ENCODE data around the gene TTL.
"Not testable (repeated sequence)": the region's sequence is repeated elsewhere in the genome, so short reads cannot be mapped to it uniquely, and the experiment has no call there.

TTL gene

DNA sequence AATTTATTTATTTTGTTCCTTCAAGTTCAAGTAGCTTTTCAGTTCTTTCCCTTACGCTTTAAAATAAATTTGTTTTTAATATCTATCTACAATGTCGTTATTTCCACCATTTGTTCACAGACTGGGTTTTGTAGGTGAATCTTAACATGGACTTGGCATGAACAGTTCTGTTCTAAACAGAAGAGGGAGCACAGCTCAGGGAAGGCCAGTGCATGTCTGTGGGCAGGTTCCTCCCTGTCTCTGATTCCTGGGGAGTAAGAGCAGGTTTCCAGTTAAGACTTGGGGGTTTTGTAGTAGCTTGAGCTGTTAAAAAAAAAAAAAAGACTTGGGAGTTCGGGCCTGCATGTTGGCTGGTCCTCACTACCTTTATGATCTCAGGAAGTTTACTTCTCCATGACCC lies 11.1 kb downstream of the TTL start:
- Histone ChIP-seq H3K4me3 (ENCODE audit: low read depth, low read length) (no peak overlapping the region), H3K36me3 (ENCODE audit: insufficient read depth, low read length) (peaks cover 10% of the 10 kb centered on the region; the same call in 1 of the 2 replicates), H2AFZ (ENCODE audit: low read length, unreplicated experiment) (no peak overlapping the region), H3K4me1 (ENCODE audit: control insufficient read depth, insufficient read depth, low read length, unreplicated experiment) (peaks cover 20% of the 10 kb centered on the region), H3K79me2 (ENCODE audit: control insufficient read depth, insufficient read depth, low read length, unreplicated experiment) (peaks cover 23% of the 10 kb centered on the region), H3K27me3 (ENCODE audit: insufficient read depth, low read length) (no peaks in the 10 kb centered on the region), H3K27ac (ENCODE audit: low read depth, low read length) (no peak overlapping the region)

DNA sequence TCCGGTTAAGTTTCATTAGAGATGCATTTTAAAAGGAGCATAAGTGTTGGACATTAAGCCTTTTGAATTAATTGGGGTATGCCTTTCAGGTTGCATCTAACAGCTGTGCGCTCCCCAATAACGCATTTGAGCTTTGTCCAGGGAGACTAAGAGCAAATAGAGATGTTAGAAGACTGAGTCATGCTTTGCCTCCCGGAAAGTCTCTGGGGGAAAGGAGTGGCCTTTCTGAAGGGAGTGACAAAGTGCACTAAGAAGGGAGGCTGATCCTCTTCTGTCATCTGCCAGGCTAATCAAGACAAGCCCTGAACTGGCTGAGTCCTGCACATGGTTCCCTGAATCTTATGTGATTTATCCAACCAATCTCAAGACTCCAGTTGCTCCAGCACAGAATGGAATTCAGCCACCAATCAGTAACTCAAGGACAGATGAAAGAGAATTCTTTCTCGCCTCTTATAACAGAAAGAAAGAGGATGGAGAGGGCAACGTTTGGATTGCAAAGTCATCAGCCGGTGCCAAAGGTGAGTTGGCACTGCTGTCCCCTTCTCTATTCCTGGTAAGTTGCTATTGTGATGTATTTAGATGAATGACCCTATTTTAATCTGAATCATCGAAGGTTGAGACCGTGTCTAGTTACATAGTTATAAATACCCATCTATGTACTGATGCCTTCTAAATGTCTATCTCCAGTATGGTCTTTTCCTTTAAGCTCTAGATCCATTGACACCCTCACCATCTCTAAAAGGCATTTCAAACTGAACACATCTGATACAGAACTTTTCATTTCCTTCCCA lies 12.1 kb downstream of the TTL start:
- peaks cover 19% of the 10 kb centered on the region for H3K79me2 ChIP-seq (ENCODE audit: control insufficient read depth, insufficient read depth, low read length, unreplicated experiment)
- no peak overlapping the region for H2AFZ ChIP-seq (ENCODE audit: low read length, unreplicated experiment)
- no peaks in the 10 kb centered on the region for H3K27me3 ChIP-seq (ENCODE audit: insufficient read depth, low read length)
- peaks cover 10% of the 10 kb centered on the region; the same call in 1 of the 2 replicates for H3K36me3 ChIP-seq (ENCODE audit: insufficient read depth, low read length)
- no peak overlapping the region for H3K27ac ChIP-seq (ENCODE audit: low read depth, low read length)
- no peak overlapping the region for H3K4me3 ChIP-seq (ENCODE audit: low read depth, low read length)
- peaks cover 20% of the 10 kb centered on the region for H3K4me1 ChIP-seq (ENCODE audit: control insufficient read depth, insufficient read depth, low read length, unreplicated experiment)

DNA sequence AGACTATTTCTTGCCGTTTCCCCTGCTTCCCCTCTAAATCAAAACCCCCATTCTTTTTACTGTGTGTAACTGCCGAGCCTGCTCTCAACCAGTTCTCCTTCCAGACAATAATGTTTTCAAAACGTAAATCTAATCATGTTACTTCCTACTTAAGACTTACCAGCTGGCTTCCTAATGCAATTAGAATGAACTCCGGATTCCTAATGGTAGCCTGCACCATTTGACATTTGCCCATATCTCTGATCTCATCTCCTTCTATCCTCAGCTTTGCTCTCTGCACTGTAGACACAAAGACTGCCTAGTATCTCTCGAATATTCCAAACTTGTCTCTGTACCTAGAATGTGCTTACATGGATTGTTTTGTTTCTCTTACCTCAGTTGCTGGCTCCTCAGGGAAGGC lies 12.9 kb downstream of the TTL start:
- H3K27ac ChIP-seq (ENCODE audit: low read depth, low read length), result no peak overlapping the region
- no peaks in the 10 kb centered on the region for H3K27me3 ChIP-seq (ENCODE audit: insufficient read depth, low read length)

DNA sequence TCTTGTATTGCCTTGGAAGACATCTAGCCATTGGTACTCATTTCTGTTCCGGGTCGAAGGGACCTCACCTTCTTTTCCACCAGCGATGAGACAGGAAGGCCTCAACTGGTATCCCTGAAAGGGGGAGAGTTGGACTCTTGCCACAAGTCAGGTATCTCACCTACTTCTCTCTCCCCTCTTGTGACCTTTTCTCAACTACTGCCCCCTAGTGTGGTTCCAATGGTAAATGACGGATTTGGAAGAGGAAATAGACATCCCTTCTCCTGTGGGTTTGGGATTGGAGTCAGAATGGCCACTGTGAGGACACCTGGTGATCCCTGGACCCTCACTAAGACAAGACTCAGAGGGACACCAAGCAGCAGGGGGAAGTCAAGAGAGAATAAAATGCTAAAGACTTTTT lies 13.9 kb downstream of the TTL start:
- not testable (repeated sequence) for H3K27ac ChIP-seq (ENCODE audit: low read depth, low read length); H2AFZ ChIP-seq (ENCODE audit: low read length, unreplicated experiment); H3K27me3 ChIP-seq (ENCODE audit: insufficient read depth, low read length); H3K4me3 ChIP-seq (ENCODE audit: low read depth, low read length)
- peaks cover 16% of the 10 kb centered on the region for H3K79me2 ChIP-seq (ENCODE audit: control insufficient read depth, insufficient read depth, low read length, unreplicated experiment)
- H3K36me3 ChIP-seq (ENCODE audit: insufficient read depth, low read length), result peaks cover 10% of the 10 kb centered on the region; the same call in 1 of the 2 replicates
- peaks cover 20% of the 10 kb centered on the region for H3K4me1 ChIP-seq (ENCODE audit: control insufficient read depth, insufficient read depth, low read length, unreplicated experiment)

More for the DNA sequence above, 12.9 kb downstream of the TTL start:
- peaks cover 10% of the 10 kb centered on the region; the same call in 1 of the 2 replicates for H3K36me3 ChIP-seq (ENCODE audit: insufficient read depth, low read length)
- H3K4me1 ChIP-seq (ENCODE audit: control insufficient read depth, insufficient read depth, low read length, unreplicated experiment), result peaks cover 20% of the 10 kb centered on the region
- peaks cover 19% of the 10 kb centered on the region for H3K79me2 ChIP-seq (ENCODE audit: control insufficient read depth, insufficient read depth, low read length, unreplicated experiment)
- H3K4me3 ChIP-seq (ENCODE audit: low read depth, low read length), result no peak overlapping the region
- no peak overlapping the region for H2AFZ ChIP-seq (ENCODE audit: low read length, unreplicated experiment)

DNA sequence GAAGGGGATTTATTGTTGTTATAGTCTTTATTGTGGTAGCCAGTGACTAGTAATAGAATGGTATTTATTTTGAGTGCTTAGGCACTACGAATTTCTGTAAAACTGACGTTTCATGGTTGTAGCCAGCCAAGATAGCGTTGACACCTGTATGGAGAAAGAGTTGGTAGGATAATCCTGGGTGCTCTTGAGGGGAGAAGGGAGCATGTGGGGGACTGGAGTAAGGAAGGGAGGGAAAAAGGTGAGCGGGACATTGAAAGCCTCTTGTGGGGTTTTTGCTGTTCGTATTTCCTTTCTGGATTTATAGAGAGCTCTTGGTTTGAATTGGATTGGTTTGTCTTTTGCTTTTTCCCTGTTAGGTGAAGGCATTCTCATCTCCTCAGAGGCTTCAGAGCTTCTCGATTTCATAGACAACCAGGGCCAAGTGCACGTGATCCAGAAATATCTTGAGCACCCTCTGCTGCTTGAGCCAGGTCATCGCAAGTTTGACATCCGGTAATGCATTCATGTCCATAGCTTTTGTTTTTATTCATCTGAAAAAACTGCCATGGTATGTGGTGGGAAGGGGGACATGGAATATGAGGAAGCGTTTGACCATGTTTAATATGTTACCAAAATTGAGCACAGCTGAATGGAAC lies 19.0 kb downstream of the TTL start:
- not testable (repeated sequence) for H2AFZ ChIP-seq (ENCODE audit: low read length, unreplicated experiment); H3K4me3 ChIP-seq (ENCODE audit: low read depth, low read length); H3K27me3 ChIP-seq (ENCODE audit: insufficient read depth, low read length); H3K4me1 ChIP-seq (ENCODE audit: control insufficient read depth, insufficient read depth, low read length, unreplicated experiment); H3K27ac ChIP-seq (ENCODE audit: low read depth, low read length); H3K79me2 ChIP-seq (ENCODE audit: control insufficient read depth, insufficient read depth, low read length, unreplicated experiment)
- H3K36me3 ChIP-seq (ENCODE audit: insufficient read depth, low read length), result peaks cover 12% of the 10 kb centered on the region

DNA sequence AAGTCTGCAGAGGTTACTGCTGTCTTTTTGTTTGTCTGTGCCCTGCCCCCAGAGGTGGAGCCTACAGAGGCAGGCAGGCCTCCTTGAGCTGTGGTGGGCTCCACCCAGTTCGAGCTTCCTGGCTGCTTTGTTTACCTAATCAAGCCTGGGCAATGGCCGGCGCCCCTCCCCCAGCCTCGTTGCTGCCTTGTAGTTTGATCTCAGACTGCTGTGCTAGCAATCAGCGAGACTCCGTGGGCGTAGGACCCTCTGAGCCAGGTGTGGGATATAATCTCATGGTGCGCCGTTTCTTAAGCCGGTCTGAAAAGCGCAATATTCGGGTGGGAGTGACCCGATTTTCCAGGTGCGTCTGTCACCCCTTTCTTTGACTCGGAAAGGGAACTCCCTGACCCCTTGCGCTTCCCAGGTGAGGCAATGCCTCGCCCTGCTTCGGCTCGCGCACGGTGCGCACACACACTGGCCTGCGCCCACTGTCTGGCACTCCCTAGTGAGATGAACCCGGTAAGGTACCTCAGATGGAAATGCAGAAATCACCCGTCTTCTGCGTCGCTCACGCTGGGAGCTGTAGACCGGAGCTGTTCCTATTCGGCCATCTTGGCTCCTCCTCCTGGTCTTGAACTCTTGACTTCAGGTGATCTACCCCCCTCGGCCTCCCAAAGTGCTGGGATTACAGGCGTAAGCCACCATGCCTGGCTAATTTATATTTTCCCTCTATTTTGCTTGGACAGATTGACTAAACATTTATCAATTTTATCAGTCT lies 27.5 kb downstream of the TTL start:
- H3K27ac ChIP-seq (ENCODE audit: low read depth, low read length); H3K79me2 ChIP-seq (ENCODE audit: control insufficient read depth, insufficient read depth, low read length, unreplicated experiment); H2AFZ ChIP-seq (ENCODE audit: low read length, unreplicated experiment); H3K36me3 ChIP-seq (ENCODE audit: insufficient read depth, low read length); H3K27me3 ChIP-seq (ENCODE audit: insufficient read depth, low read length); H3K4me1 ChIP-seq (ENCODE audit: control insufficient read depth, insufficient read depth, low read length, unreplicated experiment); H3K4me3 ChIP-seq (ENCODE audit: low read depth, low read length): not testable (repeated sequence)

DNA sequence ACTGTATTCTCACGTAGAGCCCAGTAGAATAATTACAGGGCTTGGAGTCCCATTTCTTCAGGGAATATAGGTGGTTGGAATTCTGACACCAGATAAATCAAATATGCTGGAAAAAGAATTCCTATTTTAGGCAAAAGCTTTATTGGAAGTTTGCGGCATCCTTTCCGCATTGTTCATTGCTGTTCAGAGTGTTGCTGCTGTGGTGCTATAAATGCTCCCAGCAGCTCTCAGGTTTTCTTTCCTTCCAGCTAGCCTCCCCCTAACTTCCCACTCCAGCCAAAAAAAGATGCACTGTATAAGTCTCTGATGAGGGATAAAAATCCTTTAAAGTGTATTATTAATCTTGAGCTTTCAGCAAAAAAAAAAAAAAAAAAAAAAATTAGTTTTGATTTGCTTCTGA lies 34.8 kb downstream of the TTL start:
- H3K79me2 ChIP-seq (ENCODE audit: control insufficient read depth, insufficient read depth, low read length, unreplicated experiment), result peaks cover 4% of the 10 kb centered on the region
- H3K4me3 ChIP-seq (ENCODE audit: low read depth, low read length), result no peak overlapping the region
- no peak overlapping the region for H2AFZ ChIP-seq (ENCODE audit: low read length, unreplicated experiment)
- no peak overlapping the region for H3K27ac ChIP-seq (ENCODE audit: low read depth, low read length)
- no peaks in the 10 kb centered on the region for H3K4me1 ChIP-seq (ENCODE audit: control insufficient read depth, insufficient read depth, low read length, unreplicated experiment)
- H3K36me3 ChIP-seq (ENCODE audit: insufficient read depth, low read length), result peaks cover 40% of the 10 kb centered on the region
- H3K27me3 ChIP-seq (ENCODE audit: insufficient read depth, low read length), result no peaks in the 10 kb centered on the region

DNA sequence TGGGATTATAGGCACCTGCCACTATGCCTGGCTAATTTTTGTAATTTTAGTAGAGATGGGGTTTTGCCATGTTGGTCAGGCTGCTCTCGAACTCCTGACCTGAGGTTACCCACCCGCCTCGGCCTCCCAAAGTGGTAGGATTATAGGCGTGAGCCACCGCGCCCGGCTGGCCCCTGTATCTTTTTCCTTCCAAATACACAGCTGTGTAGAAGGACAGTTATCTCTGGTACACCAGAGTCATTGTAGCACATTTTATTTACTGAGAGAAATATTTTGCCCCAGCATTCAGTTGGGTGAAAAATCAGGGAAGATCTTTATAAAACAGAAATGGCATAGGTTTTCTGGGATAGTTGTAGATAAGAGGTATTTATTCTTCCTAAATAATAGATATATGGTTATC lies 36.9 kb downstream of the TTL start:
- peaks cover 37% of the 10 kb centered on the region for H3K36me3 ChIP-seq (ENCODE audit: insufficient read depth, low read length)
- H3K79me2 ChIP-seq (ENCODE audit: control insufficient read depth, insufficient read depth, low read length, unreplicated experiment), result peaks cover 5% of the 10 kb centered on the region
- H3K27ac ChIP-seq (ENCODE audit: low read depth, low read length), result no peak overlapping the region
- H3K4me1 ChIP-seq (ENCODE audit: control insufficient read depth, insufficient read depth, low read length, unreplicated experiment), result no peaks in the 10 kb centered on the region
- no peak overlapping the region for H2AFZ ChIP-seq (ENCODE audit: low read length, unreplicated experiment)
- H3K4me3 ChIP-seq (ENCODE audit: low read depth, low read length), result no peak overlapping the region
- H3K27me3 ChIP-seq (ENCODE audit: insufficient read depth, low read length), result no peaks in the 10 kb centered on the region

DNA sequence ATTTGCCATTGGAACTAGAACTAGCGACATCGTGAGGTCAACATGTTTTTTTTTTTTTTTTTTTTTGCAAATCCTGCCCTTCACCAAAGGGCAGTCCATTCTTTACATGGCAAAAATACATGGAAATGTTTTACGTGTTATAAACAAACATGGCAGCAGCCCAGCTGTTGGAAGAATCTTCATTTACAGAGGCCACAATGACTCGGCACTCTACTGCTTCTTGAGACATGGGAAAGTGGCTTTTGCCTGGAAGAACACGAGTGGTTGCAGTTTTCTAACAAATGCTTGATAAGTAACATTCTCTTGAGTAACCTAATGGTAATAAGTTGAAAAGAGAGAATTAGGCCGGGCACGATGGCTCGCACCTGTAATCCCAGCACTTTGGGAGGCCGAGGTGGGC lies 37.5 kb downstream of the TTL start:
- Histone ChIP-seq H3K79me2 (ENCODE audit: control insufficient read depth, insufficient read depth, low read length, unreplicated experiment) (peaks cover 6% of the 10 kb centered on the region), H3K27ac (ENCODE audit: low read depth, low read length) (no peak overlapping the region), H2AFZ (ENCODE audit: low read length, unreplicated experiment) (no peak overlapping the region), H3K4me1 (ENCODE audit: control insufficient read depth, insufficient read depth, low read length, unreplicated experiment) (no peaks in the 10 kb centered on the region), H3K4me3 (ENCODE audit: low read depth, low read length) (no peak overlapping the region), H3K27me3 (ENCODE audit: insufficient read depth, low read length) (no peaks in the 10 kb centered on the region), H3K36me3 (ENCODE audit: insufficient read depth, low read length) (peaks cover 31% of the 10 kb centered on the region)

DNA sequence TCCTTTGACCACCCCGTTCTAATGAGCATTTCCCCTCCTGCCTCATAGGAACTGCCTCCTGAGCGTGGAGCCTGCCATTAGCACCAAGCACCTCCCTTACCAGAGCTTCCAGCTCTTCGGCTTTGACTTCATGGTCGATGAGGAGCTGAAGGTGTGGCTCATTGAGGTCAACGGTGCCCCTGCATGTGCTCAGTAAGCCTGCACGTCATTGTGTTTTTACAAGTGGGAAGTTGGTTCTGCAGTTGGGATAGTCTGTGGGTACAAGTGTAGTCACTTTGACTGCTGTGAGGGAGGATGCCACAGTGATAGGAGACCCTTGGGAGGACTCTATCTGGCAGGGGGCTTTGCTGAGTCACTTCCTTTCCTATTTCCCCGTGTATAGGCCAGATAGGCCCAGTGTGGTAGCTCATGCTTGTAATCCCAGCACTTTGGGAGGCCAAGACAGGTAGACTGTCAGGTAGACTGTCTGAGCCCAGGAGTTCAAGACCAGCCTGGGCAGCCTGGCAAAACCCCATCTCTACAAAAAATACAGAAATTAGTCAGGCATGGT lies 38.4 kb downstream of the TTL start:
- Histone ChIP-seq H3K4me1 (ENCODE audit: control insufficient read depth, insufficient read depth, low read length, unreplicated experiment) (no peaks in the 10 kb centered on the region), H2AFZ (ENCODE audit: low read length, unreplicated experiment) (no peak overlapping the region), H3K36me3 (ENCODE audit: insufficient read depth, low read length) (peaks cover 23% of the 10 kb centered on the region; the same call in 1 of the 2 replicates), H3K27ac (ENCODE audit: low read depth, low read length) (no peak overlapping the region), H3K4me3 (ENCODE audit: low read depth, low read length) (no peak overlapping the region), H3K79me2 (ENCODE audit: control insufficient read depth, insufficient read depth, low read length, unreplicated experiment) (peaks cover 6% of the 10 kb centered on the region), H3K27me3 (ENCODE audit: insufficient read depth, low read length) (no peaks in the 10 kb centered on the region)

All from ACC112 (cell line).